Stromal cell of bone marrow (primary cell): ENCODE measurements around the gene TSPAN9.

ENCODE experiments used
- DNase-seq: peaks from one replicate; pipeline ENCODE4 v3.0.0-alpha.2; 2012; ENCODE audit warnings: low read depth

Gene TSPAN9, protein sequence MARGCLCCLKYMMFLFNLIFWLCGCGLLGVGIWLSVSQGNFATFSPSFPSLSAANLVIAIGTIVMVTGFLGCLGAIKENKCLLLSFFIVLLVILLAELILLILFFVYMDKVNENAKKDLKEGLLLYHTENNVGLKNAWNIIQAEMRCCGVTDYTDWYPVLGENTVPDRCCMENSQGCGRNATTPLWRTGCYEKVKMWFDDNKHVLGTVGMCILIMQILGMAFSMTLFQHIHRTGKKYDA

DNA sequence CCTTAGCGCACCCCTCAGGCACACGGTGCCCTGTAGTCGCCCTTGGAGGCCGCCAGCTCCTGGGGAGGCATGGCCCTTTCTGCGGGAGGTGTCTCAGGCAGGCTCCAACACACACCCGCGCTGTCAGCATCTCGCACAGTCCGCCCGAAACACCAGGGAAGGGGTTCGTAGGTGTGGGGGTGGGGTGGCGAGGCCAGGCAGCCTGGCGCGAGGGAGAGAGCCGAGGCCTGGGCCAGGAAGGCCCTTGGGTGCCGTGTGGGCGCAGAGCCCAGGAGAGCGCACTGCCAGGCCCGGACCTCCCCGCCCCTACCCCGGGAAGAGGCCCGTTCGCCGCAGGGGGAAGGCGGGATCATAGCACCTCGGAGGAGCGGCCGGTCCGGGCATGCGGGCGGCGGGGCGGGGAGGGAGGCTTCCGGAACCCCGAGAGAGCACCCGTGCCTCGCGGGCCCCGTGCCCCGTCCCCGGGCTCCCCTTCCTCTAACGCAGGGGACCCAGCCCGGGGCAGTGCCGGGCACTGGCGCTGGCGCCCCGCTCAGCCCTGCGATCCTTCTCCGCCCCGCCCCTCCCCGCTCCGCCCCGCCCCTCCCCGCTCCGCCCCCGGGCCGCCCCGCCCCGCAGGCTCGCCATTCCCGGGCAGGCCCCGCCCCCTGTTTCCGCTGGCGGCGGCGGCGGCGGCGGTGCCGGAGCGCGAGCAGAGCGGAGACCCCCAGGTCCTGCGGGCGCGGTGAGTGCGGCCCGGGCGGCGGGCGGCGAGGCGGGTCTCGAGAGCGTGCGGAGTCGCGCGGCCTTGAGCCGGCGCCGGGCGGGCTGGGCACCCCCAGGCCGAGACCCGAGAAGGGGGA lies at the start of gene TSPAN9:
Gene TSPAN9 (plus strand): TSS at position 650 of the 842 bp plus-strand sequence. CDS start 123,815 bp downstream, outside the sequence.
- DNase-seq, result no peak

DNA sequence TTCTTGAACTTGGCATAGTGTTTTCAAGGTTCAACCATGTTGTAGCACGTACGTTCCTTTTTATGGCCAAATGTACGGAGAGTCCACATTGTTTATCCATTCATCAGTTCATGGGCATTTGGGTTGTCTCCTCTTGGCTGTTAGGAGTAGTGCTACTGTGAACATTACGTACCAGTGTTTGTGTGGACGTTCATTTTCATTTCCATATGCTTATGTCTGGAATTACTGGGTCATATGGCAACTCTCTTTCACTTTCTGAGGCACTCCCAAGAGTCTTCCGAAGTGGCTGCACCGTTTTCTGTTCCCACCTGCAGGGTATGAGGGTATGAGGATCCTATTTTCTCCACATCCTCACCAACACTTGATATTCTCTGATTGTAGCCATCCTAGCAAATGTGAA lies 49.1 kb upstream of the TSPAN9 start:
- DNase-seq, result no peak

DNA sequence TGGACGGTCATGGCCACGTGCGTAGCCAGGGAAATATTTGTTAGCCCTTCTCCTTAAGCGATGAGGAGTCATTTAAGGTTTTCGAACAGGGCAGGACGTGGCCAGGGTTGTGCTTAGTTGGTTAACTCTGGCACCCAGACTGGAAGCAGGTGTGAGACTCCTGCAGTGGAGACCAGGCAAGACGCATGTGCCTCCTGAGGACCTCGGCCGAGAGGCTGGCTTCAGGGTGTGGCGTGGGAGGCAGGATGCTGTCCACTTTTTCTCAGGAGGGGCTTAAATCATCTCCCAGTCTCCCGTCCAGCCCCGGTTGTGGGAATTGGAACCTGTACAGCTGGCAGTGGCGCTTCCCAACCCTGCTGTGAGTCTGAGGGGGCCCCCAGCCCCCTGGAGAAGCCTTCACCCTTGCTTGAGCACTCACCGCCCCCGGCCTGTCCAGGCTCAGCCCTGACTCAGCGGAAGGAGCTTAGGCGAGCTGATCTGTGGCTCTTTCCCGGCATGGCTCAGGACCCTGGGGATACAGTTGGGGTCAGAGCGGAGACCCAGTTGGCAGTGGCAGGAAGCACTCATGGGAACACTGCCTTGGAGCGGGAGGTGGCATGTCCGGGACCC lies 46.3 kb upstream of the TSPAN9 start:
- no peak for DNase-seq

DNA sequence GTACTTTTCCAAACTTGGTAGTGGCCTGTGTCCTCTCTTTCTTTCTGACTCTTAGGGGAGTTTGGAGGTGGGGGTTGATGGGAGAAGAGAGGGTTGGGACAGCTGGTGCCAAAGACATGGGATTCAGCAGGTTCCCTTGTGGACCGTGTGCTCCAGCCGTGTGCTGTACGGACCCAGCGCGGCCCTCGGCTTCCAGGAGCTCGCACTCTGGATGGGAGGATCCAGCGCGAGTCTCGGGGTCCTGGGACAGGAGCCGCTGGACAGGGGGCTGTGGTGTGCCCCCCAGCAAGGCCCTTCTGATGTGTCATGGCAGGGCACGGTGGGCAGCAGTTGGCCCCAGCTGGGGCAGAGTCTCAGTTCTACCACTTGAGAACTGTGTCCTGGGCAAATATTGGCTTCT lies 45.0 kb upstream of the TSPAN9 start:
- DNase-seq, result no peak

DNA sequence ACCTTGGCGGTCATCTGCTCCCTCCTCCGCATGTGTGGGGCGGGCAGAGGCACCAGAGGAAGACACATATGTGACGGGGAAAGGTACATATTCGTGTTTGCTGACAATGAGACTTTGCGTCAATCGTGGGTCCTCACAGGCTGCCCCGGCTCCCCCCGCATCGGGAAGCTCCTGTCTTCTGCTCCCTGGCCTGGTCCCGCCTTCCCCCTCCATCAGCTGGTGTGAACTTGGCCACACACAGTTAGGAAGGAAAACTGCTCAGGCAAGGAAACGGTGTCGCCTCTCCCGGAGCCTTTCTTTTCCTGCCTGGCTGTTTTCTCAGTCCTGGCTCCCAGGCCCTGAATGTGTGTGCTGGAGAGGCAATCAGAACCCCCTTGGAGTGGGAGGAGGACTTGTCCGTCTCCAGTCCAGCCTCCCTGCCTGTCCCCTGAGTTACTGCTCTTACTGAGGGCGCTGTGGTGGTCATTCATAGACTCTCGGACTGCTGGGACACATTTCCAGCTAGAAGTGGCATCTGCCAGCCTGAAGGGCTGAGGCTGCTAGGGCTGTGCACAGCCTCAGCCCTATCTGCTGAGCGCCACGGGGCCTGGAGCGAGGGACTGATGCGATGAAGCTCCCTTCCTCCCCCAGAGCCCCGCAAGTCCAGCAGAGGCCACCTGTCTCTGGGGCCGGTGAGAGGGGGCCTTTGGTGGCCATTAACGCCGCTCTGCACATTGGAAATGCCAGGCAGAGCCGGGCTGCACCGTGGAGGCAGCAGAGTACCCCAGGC lies 44.2 kb upstream of the TSPAN9 start:
- DNase-seq, result no peak

DNA sequence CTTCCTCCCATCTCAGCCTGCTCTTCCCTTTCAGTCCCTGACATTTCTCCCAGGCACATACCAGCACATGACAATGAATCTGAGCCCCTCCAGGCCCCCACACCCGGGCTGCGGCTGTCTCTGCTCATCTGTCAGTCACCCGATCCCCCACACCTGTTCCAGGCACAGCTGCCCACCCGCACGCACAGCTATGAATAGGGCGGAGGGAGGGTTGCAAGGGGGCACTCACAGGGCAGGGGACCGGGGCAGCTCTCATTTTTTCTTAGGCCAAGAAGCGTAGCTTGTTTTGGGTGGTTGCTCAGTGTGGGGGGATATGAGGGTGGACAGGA lies 43.7 kb upstream of the TSPAN9 start:
- DNase-seq, result no peak

DNA sequence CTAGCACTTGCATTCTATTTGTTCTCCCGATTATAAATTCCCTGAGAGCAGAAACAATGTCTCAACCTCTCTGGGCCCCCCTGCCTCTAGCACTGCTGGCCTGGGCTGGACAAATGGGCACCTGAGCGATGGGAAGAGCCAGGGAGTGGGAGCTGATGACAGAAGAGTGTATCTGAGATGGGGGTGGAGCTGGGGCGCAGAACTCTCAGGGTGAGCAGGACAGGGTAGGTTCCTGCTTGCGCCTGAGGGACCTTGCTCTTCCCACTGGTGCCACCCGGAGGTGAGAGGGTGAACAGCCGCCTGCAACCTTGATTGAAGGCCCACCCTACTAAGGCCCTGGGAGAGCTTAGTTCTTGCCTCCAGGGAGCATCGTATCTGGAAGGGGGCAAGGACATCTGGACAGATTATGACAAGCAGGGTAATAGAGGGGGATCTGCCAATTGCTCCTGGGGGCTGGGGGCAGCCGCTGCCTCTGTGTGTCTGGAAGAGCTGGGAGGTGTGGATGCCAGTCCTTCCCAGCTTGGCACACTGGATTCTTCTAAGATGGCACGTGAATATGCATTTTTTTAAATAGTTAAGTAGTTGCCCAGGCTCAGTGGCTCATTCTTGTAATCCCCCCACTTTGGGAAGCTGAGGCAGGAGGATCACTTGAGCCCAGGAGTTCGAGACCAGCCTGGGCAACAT lies 43.0 kb upstream of the TSPAN9 start:
- peak; percentile 21 for DNase-seq

DNA sequence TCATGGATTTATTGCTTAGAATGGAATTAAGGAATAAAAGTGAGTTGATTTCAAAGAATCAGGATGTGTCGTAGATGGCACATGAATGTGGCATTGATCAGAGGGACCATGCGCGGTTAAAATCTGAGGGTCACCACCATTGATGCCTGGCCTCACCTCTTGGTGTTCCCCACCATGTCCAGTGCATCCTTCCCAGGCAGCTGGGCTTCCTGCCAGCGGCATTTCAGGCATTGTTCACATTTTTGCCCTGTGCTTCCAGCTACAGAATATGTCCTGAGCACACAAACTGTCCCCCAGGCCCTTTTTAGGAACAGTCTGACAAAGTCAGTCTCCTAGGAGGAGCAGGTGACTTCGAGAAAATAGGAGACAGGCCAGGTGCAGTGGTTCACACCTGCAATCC lies 42.0 kb upstream of the TSPAN9 start:
- DNase-seq, result no peak

DNA sequence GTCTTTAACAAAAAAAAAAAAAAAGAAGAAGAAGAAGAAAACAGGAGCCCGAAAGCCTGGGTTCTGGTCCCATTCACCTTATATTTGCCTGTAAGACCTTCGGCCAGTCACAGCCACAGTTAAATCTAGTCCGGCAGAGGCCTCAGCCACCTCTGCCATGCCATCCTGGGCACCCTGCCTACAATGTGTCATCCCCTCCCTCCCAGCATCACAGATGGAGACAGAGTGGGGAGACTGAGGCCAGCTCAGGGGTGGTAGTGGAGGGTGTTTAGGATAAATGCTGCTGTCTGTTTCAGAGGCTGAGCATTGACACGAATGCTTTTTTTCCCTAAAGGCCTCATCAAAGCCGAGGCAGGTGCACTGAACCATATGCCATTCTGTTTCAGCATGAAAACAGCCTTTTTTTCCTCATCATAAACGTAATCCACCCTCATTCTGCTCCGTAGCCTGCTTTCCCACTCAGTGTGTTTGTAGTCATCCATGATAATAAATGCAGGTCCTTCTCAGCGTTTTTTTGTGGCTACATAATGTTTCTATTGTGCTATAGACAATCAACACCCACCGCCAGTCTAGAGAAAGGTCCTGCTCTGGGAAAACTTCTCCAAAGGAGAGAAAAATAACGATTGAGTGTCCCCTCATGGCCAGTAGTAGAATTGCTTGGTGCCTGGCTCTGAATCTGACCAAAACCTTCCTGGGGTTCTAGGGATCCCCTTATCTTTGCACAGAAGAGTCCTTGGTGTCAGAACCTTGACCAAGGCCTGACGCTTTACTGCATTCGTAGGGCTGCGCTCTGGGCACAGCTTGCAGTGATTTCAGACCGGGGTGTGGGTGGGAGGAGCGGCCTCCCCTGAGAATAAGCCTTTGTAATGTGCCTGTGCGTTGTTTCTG lies 41.1 kb upstream of the TSPAN9 start:
- DNase-seq, result no peak

DNA sequence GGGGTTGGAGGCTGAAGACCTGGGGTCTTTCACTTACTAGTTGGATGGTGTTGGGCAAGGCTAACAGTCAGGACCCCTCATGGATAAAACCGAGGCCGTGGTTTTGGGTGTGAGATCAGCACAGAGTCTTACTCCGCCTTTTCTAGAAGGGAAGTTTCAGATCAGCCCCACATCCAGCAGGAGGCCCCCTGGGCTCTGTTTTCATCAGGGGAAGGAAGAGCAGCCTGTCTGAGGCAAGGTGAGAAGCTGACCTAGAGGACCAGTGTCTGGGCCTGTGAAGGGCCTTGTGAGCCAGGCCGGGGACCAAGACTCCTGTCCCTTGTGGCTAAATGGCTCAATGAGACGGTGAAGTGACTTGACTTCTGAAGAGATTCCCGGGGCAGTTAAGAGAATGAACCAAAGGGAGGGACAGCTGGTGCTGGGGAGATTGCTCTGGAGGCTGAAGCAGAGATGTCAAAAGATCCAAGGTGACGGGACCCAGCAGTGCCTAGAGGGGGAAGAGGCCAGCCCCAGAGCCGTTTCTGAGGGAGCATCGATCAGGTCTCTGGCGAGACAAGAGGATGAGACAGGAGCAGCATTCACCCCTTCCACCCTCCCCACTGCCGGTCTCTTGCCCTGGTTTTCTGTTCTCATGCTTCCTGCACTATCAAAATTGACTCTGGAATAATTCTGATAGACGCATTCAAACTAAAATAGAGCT lies 40.1 kb upstream of the TSPAN9 start:
- no peak for DNase-seq

DNA sequence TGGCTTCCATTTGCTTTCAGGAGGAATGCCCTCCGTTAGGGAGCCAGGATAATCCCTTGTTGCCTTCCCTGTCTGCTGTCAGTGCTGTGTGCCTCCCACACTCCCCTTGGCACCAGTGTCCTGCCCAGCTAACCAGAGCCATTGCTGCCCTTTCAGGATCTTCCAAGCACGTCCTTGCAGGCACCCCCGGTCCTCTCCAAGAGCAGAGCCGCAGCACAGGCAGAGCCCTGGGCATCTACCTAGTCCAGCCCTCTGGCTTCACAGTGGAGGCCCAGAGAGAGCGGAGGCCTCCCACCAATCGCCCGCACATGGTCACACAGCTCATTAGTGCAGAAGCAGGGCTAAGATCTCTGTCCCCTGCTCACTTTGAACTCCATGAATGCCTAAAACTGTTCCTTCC lies 39.0 kb upstream of the TSPAN9 start:
- DNase-seq, result no peak

DNA sequence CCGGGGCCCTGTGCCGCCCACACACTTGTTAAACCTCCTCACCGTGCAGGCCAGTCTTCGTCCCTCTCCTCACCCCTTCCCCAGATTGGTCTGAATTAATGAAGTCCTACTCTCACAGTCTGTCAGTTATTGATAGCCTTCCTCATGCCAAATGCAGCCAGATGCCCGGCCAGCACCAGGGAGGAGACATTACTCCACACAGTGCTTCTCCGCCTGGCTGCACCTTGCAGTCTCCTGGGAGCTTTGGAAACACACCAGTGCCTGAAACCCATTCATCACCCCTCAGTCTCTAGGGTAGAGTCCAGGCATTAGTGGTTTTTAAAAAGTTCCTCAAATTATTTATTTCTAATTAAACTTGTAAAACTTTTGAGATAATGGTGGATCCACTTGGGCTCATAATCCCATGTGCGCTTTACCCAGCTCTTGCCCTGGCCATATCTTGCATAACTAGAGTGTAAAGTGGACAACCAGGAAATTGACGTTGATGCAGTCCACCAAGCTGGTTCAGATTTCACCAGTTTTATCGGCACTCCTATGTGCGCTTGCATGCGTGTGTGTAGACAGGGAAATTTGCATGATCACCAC lies 38.2 kb upstream of the TSPAN9 start:
- DNase-seq, result no peak

DNA sequence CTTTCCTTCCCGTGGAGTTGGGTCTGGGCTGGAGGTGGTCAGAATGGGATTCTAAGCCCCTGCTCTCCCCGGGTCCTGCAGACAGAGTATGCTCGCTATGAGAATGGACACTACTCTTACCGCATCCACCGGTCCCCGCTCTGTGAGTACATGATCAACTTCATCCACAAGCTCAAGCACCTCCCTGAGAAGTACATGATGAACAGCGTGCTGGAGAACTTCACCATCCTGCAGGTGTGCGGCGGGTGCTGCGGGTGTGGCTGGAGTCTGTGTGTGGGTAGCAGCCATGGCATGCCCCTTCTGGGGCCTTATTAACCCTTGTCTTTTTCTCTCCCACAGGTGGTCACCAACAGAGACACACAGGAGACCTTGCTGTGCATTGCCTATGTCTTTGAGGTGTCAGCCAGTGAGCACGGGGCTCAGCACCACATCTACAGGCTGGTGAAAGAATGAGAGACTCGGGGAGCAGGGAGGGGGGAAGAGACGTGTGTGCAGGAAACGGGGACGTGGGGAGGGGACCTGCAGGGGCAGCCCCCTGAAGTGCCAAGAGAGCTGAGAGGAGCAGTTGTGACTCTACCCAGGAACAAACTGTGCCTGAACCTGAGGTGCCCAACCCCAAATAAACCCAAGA lies 37.0 kb upstream of the TSPAN9 start:
- no peak for DNase-seq

DNA sequence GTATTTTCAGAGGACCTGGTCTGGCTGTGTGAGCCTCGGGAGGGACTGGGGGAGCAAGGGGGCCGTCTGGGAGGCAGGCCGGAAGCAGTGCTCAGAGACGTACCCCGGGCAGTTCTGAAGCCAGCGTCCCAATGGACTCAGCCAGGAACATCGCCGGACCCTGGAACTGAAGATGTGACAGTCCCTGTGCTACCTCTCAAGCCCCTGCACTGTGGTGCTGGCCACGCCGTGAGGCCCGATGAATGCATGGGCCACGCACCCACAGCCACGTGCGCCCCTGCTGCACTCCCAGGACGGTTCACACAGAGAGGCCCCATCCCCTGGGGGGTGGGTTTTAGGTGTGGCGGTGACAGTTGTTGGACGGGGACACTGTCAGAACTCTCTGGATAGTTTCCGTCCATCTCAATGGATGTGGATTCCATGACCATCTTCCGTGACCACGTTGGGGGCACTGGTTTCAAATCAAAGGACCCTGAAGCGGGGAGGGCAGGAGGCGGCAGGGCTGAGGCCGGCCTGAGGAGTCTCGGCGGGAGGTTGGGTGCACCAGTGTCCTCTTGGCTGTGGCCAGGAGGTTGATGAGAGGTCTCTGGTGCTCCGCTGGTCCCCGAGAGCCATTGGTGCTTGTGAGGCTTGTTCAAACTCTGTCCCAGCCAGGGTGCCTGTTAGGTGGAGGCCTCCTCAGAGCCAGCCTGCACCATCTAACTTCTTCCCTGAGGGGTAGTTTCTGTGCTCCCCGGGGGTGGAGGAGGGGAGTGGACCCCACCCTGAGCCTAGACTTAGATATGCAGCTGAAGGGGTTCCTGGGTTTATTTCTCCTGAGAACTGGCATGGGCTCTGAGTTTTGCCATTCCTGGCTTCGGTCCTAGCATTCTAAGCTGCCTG lies 36.3 kb upstream of the TSPAN9 start:
- no peak for DNase-seq

DNA sequence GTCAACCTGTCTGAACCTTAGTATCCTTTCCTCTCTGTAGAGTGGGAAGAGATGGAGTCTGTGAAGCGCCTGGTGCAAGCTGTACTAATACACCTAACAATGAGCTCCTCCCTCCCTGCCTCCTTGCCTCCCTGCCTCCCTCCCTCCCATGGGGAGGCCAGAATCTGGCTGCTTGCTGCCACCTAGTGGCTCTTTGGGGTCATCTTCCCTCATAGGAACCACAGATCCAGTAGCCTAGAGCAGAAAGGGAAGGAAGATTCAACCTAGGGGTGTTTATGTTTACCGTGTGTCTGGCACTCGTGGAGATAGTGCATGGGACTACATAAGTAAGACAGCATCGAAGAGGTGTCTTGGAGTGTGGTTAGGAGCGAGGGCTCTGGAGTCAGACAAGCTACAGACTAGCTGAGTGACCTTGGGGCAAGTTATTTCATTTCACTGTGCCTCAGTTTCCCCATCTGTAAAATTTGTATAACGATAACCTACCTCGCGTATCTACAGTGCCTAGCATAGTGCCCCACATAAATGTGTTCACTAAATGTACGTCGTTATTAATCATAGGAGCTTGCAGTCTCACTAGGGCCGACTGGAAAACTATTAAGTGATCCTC lies 35.5 kb upstream of the TSPAN9 start:
- peak; percentile 70 for DNase-seq

DNA sequence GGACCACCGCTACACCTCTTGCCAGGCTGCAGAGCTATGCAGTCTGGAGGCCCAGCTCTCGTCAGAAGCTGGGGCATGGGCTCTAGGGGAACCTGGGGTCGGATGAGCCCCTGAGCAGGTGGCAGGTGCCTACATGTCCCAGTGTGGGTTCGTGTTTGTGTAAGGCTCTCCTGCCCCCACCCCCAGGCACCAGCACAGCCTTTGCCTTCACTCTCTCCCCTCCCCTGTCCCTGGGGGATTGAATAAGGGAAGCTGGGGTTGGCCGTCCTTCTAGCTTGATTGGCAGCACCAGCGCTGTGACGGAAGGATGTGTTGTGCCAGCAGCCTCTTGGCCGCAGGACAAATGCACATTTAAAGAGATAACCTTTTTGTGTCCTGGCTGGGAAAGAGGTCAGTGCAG lies 34.8 kb upstream of the TSPAN9 start:
- no peak for DNase-seq

DNA sequence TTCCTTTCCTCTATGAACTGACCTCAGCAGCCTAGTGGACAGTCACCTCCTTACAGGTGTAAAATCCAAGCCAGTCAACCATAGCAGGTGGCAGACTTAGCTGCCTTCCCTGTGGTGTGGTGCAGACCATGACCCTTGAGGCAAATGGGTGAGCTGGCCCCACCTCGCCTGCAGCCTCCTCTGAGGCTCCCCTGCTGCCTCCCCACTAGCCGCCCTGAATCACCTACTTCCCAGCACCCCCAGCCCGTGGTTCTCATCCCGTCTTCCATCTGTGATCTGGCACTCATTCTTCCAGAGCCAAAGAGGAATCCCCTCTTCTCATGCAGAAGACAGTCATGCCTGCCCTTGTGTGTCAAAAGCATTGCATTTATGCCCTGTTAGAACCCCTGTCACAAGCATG lies 34.4 kb upstream of the TSPAN9 start:
- DNase-seq, result no peak

DNA sequence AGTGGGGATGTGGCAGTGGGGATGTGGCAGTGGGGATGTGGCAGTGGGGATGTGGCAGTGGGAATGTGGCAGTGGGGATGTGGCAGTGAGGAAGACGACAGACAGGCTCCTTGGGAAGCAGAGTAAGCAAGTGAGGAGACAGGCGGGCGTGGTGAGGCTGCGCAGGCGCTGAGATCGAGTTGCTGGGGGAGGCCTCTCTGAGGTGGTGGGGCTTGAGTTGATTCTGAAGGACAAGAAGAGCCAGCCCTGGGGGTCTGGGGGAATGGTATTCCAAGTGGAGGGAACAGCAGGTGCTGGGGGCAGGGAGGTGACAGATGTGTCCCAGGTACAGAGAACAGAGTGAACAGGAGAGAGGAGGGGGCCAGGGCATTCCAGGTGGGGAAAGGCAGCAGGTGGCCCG lies 33.8 kb upstream of the TSPAN9 start:
- no peak for DNase-seq
